Hepatocyte (in vitro differentiated cells): ENCODE data around the gene ACE. TPM values are rescaled to one million over a fixed set of nuclear protein-coding genes. Genes with fewer than 3 reads are reported as not detected.

Source experiments
- DNase-seq: peaks from one replicate; pipeline ENCODE4 v3.0.0-alpha.2; 2016; ENCODE audit warnings: low spot score
- H2AFZ ChIP-seq: fragments of 200-600 bp; sonication (generic); 2 replicates; pipeline ENCODE4 v1.6.0; 2016; ENCODE audit warnings: antibody characterized with exemption, mild to moderate bottlenecking
- H3K27ac ChIP-seq: fragments of 200-600 bp; sonication (generic); 2 replicates; pipeline ENCODE4 v1.5.1; 2016; ENCODE audit warnings: mild to moderate bottlenecking
- H3K27me3 ChIP-seq: fragments of 200-600 bp; sonication (generic); 2 replicates; pipeline ENCODE4 v1.6.1; 2016
- H3K36me3 ChIP-seq: fragments of 200-600 bp; sonication (generic); replicated peaks from 2 replicates; pipeline ENCODE4 v1.5.1; 2016; ENCODE audit warnings: low read depth; ENCODE audit not compliant: insufficient read depth
- H3K4me1 ChIP-seq: fragments of 200-600 bp; sonication (generic); 2 replicates; pipeline ENCODE4 v1.5.1; 2016; ENCODE audit warnings: mild to moderate bottlenecking, moderate library complexity; ENCODE audit not compliant: insufficient read depth
- H3K4me2 ChIP-seq: fragments of 200-600 bp; sonication (generic); 2 replicates; pipeline ENCODE4 v1.6.0; 2016
- H3K4me3 ChIP-seq: fragments of 200-600 bp; sonication (generic); 2 replicates; pipeline ENCODE4 v1.5.1; 2016; ENCODE audit warnings: mild to moderate bottlenecking
- H3K79me2 ChIP-seq: fragments of 200-600 bp; sonication (generic); 2 replicates; pipeline ENCODE4 v1.6.0; 2017; ENCODE audit warnings: mild to moderate bottlenecking
- H3K9me2 ChIP-seq: fragments of 200-600 bp; sonication (generic); replicated peaks from 2 replicates; pipeline ENCODE4 v1.6.0; 2017; ENCODE audit warnings: mild to moderate bottlenecking; ENCODE audit not compliant: insufficient read depth
- H3K9me3 ChIP-seq: fragments of 200-600 bp; sonication (generic); 2 replicates; pipeline ENCODE4 v1.5.1; 2016; ENCODE audit warnings: low read depth, mild to moderate bottlenecking
- H4K20me1 ChIP-seq: fragments of 200-600 bp; sonication (generic); 2 replicates; pipeline ENCODE4 v1.6.0; 2016; ENCODE audit warnings: mild to moderate bottlenecking; ENCODE audit not compliant: insufficient read depth, poor library complexity, severe bottlenecking
- EZH2 ChIP-seq: fragments of 200-600 bp; sonication (generic); IDR thresholded peaks from 2 replicates; pipeline ENCODE4 v1.6.1; 2016; ENCODE audit warnings: antibody characterized with exemption, mild to moderate bottlenecking, borderline replicate concordance
- EZH2phosphoT487 ChIP-seq: fragments of 200-600 bp; sonication (generic); IDR thresholded peaks from one replicate; pipeline ENCODE4 v1.6.1; 2018; ENCODE audit warnings: antibody characterized with exemption, mild to moderate bottlenecking, low read depth, moderate library complexity; ENCODE audit not compliant: unreplicated experiment, severe bottlenecking
- WGBS: methylation state at CpG from one replicate; pipeline ENCODE4 v1.1.6; 2016; ENCODE audit warnings: low lambda C conversion rate; ENCODE audit errors: missing lambda C conversion rate; 5-methylcytosine and 5-hydroxymethylcytosine counted together
- polyA plus RNA-seq: library from polyadenylated mRNA; unstranded; fragments of >200 nt; fragmentation: Nextera tagmentation; extraction: Ambion mirVana; gene quantifications from 2 replicates; pipeline ENCODE4 v1.2.1, GENCODE V29; 2016
- total RNA-seq: library from RNA; depleted of rRNA; stranded (reverse); fragments of >200 nt; gene quantifications from 2 replicates; pipeline ENCODE4 v1.2.3, GENCODE V29; 2014
- TF ChIP-seq, protein P1 (sequence below): fragments of 200-600 bp; sonication (generic); IDR thresholded peaks from 2 replicates; pipeline ENCODE4 v1.5.1; 2016; ENCODE audit warnings: antibody characterized with exemption, mild to moderate bottlenecking; ENCODE audit not compliant: poor library complexity

ACE gene
- total and polyA plus RNA-seq, 2 experiments from 2014 or later, result 7.2 to 8.0 TPM

DNA sequence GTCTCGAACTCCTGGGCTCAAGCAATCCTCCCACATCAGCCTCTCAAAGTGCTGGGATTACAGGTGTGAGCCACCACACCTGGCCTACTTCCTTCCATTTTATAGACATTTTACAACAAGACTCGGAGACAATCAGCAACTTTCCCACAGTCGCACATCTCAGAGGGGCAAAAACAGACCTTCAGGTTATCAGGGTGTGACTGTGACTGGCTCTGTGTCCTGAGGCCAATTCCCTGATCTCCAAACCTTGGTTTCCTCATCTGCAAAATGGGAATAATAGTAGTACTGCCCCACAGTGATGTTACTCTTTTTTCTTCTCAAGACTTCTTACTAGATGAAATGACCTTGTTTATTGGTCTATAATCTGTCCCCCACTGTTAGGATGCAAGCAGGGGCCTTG lies 35.5 kb downstream of the ACE start:
- H3K4me3 ChIP-seq, result no peak overlapping the region
- no peak overlapping the region for H3K4me2 ChIP-seq
- TF ChIP-seq EZH2, result no peak
- TF ChIP-seq EZH2phosphoT487, result no peak
- TF ChIP-seq, protein P1, sequence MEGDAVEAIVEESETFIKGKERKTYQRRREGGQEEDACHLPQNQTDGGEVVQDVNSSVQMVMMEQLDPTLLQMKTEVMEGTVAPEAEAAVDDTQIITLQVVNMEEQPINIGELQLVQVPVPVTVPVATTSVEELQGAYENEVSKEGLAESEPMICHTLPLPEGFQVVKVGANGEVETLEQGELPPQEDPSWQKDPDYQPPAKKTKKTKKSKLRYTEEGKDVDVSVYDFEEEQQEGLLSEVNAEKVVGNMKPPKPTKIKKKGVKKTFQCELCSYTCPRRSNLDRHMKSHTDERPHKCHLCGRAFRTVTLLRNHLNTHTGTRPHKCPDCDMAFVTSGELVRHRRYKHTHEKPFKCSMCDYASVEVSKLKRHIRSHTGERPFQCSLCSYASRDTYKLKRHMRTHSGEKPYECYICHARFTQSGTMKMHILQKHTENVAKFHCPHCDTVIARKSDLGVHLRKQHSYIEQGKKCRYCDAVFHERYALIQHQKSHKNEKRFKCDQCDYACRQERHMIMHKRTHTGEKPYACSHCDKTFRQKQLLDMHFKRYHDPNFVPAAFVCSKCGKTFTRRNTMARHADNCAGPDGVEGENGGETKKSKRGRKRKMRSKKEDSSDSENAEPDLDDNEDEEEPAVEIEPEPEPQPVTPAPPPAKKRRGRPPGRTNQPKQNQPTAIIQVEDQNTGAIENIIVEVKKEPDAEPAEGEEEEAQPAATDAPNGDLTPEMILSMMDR, result no peak
- H3K9me3 ChIP-seq, result no peaks in the 10 kb centered on the region
- no peak for DNase-seq
- H3K4me1 ChIP-seq, result no peaks in the 10 kb centered on the region
- no peaks in the 10 kb centered on the region for H4K20me1 ChIP-seq
- H3K36me3 ChIP-seq, result no peaks in the 10 kb centered on the region
- no peaks in the 10 kb centered on the region for H3K79me2 ChIP-seq
- WGBS, result 98% methylated on average over 3 of the region's 3 CpGs
- no peak overlapping the region for H2AFZ ChIP-seq
- no peaks in the 10 kb centered on the region for H3K9me2 ChIP-seq
- H3K27ac ChIP-seq, result no peak overlapping the region
- H3K27me3 ChIP-seq, result peaks cover 5% of the 10 kb centered on the region

DNA sequence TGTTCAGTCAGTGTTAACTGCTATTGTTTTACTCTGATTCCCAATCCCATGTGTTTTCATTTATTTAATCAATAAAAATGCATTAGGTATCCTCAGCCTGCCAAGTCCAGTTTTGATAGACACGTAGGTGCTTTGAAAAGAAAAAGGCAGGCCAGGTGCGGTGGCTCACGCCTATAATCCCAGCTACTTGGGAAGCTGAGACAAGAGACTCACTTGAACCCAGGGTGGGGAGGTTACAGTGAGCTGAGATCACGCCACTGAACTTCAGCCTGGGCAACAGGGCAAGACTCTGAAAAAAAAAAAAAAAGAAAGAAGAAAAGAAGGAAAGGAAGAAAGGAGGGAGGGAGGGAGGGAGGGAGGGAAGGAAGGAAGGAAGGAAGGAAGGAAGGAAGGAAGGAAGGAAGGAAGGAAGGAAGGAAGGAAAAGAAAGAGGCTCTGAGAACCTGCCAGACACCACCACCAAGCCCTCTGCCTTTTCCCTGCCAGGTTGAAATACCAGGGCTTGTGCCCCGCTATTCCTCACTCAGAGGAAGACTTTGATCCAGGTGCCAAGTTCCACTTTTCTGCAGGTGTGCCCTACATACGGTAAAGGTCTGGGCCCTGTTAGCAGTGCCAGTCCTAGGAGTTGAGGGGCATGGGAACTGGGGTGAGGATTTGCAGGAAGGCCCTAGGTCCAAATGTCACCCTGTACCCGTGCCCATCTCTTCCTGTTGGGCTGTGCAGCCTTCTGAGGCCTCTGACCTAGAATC lies 36.2 kb downstream of the ACE start:
- TF ChIP-seq EZH2phosphoT487 (no peak), EZH2 (no peak)
- TF ChIP-seq, protein P1, result no peak
- Histone ChIP-seq H3K9me3 (no peaks in the 10 kb centered on the region), H3K4me2 (no peak overlapping the region), H3K9me2 (no peaks in the 10 kb centered on the region), H3K4me1 (no peaks in the 10 kb centered on the region), H3K36me3 (no peaks in the 10 kb centered on the region), H4K20me1 (no peaks in the 10 kb centered on the region), H3K27me3 (peaks cover 5% of the 10 kb centered on the region), H3K27ac (no peak overlapping the region), H3K4me3 (no peak overlapping the region), H3K79me2 (no peaks in the 10 kb centered on the region), H2AFZ (no peak overlapping the region)
- 83% methylated on average over 7 of the region's 7 CpGs for WGBS
- no peak for DNase-seq

DNA sequence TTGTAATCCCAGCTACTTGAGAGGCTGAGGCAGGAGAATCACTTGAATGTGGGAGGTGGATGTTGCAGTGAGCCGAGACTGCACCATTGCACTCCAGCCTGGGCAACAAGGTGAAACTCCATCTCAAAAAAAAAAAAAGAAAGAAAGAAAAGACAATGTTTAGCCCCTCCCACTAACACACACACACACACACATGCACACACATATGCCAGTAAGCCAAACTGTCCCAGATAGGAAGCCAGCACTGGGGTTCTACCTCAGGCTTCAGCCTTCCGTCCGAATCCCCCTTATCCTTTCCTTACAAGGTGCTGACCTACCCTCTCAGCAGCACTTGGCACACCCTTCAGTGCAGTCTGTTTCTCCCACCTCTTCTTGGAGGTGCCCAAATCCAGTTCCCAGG lies 37.6 kb downstream of the ACE start:
- Histone ChIP-seq H3K4me1 (no peaks in the 10 kb centered on the region), H4K20me1 (no peaks in the 10 kb centered on the region), H2AFZ (no peak overlapping the region), H3K27me3 (peaks cover 5% of the 10 kb centered on the region), H3K9me2 (no peaks in the 10 kb centered on the region), H3K4me2 (no peak overlapping the region), H3K9me3 (no peaks in the 10 kb centered on the region), H3K79me2 (no peaks in the 10 kb centered on the region), H3K27ac (no peak overlapping the region), H3K4me3 (no peak overlapping the region), H3K36me3 (no peaks in the 10 kb centered on the region)
- DNase-seq, result no peak
- 90% methylated on average over 3 of the region's 3 CpGs for WGBS
- TF ChIP-seq, protein P1, result no peak
- TF ChIP-seq EZH2, result no peak
- TF ChIP-seq EZH2phosphoT487, result no peak
